SK-N-SH (cell line): ENCODE results near the gene CBFA2T2.
"Not testable (repeated sequence)": the region's sequence is repeated elsewhere in the genome, so short reads cannot be mapped to it uniquely, and the experiment has no call there.

ENCODE experiments used
- CHD2 ChIP-seq: fragments of 150-350 bp; IDR thresholded peaks from 2 replicates; pipeline ENCODE4 v1.6.1; 2018; ENCODE audit warnings: low read length; ENCODE audit not compliant: partially characterized antibody
- TF ChIP-seq, protein P1 (sequence below): fragments of 150-350 bp; IDR thresholded peaks from 2 replicates; pipeline ENCODE4 v1.6.1; 2017; ENCODE audit warnings: antibody characterized with exemption, low read length, low read depth, borderline replicate concordance
- TF ChIP-seq, protein P2 (sequence below): fragments of 200-600 bp; sonication (generic); IDR thresholded peaks from 2 replicates; pipeline ENCODE4 v1.6.1; 2017; ENCODE audit warnings: antibody characterized with exemption, mild to moderate bottlenecking, moderate library complexity
- TF ChIP-seq, protein P3 (sequence below): IDR thresholded peaks from 2 replicates; pipeline ENCODE4 v1.4.0; 2012; ENCODE audit warnings: low read depth

DNA sequence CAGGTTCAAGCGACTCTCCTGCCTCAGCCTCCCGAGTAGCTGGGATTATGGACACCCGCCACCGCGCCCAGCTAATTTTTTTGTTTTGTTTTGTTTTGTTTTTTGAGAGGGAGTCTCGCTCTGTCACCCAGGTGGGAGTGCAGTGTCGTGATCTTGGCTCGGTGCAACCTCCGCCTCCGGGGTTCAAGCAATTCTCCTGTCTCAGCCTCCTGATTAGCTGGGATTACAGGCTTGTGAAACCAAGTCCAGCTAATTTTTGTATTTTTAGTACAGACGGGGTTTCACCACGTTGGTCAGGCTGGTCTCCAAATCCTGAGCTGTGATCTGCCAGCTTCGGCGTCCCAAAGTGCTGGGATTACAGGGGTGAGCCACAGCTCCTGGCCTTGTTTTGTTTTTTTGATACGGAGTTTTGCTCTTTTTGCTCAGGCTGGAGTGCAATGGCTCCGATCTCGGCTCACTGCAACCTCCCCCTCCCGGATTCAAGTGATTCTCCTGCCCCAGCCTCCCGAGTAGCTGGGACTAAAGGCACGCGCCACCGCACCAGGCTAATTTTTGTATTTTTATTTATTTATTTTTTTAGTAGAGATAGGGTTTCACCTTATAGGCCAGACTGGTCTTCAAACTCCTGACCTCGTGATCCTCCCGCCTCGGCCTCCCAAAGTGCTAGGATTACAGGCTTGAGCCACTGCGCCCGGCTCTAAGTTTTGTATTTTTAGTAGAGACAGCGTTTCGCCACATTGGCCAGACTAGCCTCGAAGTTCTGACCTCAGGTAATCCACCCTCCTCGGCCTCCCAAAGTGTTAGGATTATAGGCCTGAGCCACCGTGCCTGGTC, 1.0 kb upstream of the CBFA2T2 start:
- TF ChIP-seq, protein P1, sequence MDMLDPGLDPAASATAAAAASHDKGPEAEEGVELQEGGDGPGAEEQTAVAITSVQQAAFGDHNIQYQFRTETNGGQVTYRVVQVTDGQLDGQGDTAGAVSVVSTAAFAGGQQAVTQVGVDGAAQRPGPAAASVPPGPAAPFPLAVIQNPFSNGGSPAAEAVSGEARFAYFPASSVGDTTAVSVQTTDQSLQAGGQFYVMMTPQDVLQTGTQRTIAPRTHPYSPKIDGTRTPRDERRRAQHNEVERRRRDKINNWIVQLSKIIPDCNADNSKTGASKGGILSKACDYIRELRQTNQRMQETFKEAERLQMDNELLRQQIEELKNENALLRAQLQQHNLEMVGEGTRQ = not testable (repeated sequence)
- TF ChIP-seq, protein P2, sequence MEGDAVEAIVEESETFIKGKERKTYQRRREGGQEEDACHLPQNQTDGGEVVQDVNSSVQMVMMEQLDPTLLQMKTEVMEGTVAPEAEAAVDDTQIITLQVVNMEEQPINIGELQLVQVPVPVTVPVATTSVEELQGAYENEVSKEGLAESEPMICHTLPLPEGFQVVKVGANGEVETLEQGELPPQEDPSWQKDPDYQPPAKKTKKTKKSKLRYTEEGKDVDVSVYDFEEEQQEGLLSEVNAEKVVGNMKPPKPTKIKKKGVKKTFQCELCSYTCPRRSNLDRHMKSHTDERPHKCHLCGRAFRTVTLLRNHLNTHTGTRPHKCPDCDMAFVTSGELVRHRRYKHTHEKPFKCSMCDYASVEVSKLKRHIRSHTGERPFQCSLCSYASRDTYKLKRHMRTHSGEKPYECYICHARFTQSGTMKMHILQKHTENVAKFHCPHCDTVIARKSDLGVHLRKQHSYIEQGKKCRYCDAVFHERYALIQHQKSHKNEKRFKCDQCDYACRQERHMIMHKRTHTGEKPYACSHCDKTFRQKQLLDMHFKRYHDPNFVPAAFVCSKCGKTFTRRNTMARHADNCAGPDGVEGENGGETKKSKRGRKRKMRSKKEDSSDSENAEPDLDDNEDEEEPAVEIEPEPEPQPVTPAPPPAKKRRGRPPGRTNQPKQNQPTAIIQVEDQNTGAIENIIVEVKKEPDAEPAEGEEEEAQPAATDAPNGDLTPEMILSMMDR = not testable (repeated sequence)
- TF ChIP-seq, protein P3, sequence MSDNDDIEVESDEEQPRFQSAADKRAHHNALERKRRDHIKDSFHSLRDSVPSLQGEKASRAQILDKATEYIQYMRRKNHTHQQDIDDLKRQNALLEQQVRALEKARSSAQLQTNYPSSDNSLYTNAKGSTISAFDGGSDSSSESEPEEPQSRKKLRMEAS = not testable (repeated sequence)
- TF ChIP-seq CHD2 = not testable (repeated sequence)
